GM23338 (cell line): ENCODE results near the gene CNNM1. TPM values are rescaled to one million over a fixed set of nuclear protein-coding genes. Genes with fewer than 3 reads are reported as not detected.

ENCODE experiments used
- ATAC-seq: fragments of 200-7000 bp; cut with Tn5 transposase; 3 replicates; pipeline ENCODE4 v1.9.1; 2020
- DNase-seq: peaks from one replicate; pipeline ENCODE4 v3.0.0-alpha.2; 2015; ENCODE audit warnings: low spot score
- H2AFZ ChIP-seq: fragments of 200-600 bp; sonication (generic); 2 replicates; pipeline ENCODE4 v1.8.0; 2016; ENCODE audit warnings: antibody characterized with exemption, mild to moderate bottlenecking, moderate library complexity
- H3F3A ChIP-seq: fragments of 200-600 bp; sonication (generic); replicated peaks from 2 replicates; pipeline ENCODE4 v1.8.0; 2017; ENCODE audit warnings: antibody characterized with exemption, mixed run types, low read depth
- H3K27ac ChIP-seq: fragments of 200-600 bp; sonication (generic); 2 replicates; pipeline ENCODE4 v1.6.1; 2016; ENCODE audit warnings: low read depth
- H3K27me3 ChIP-seq: fragments of 200-600 bp; sonication (generic); 2 replicates; pipeline ENCODE4 v1.8.0; 2016; ENCODE audit warnings: mild to moderate bottlenecking, mixed run types, moderate library complexity; ENCODE audit not compliant: insufficient read depth
- H3K36me3 ChIP-seq: fragments of 200-600 bp; sonication (generic); 2 replicates; pipeline ENCODE4 v1.8.0; 2016; ENCODE audit warnings: mild to moderate bottlenecking; ENCODE audit not compliant: insufficient read depth
- H3K4me1 ChIP-seq: fragments of 200-600 bp; sonication (generic); 2 replicates; pipeline ENCODE4 v1.8.0; 2016; ENCODE audit warnings: mild to moderate bottlenecking, moderate library complexity; ENCODE audit not compliant: insufficient read depth
- H3K4me2 ChIP-seq: fragments of 200-600 bp; sonication (generic); 2 replicates; pipeline ENCODE4 v1.7.1; 2017; ENCODE audit warnings: mixed run types
- H3K4me3 ChIP-seq: fragments of 200-600 bp; sonication (generic); 2 replicates; pipeline ENCODE4 v1.6.1; 2016; ENCODE audit warnings: mixed run types
- H3K79me2 ChIP-seq: fragments of 200-600 bp; sonication (generic); replicated peaks from 2 replicates; pipeline ENCODE4 v1.8.0; 2017; ENCODE audit warnings: mild to moderate bottlenecking; ENCODE audit not compliant: insufficient read depth
- H3K9me2 ChIP-seq: fragments of 200-600 bp; sonication (generic); 2 replicates; pipeline ENCODE4 v1.8.0; 2017; ENCODE audit not compliant: insufficient read depth
- H4K20me1 ChIP-seq: fragments of 200-600 bp; sonication (generic); replicated peaks from 2 replicates; pipeline ENCODE4 v1.8.0; 2017; ENCODE audit warnings: mild to moderate bottlenecking; ENCODE audit not compliant: insufficient read depth
- H3K27ac Mint-ChIP-seq: 2 replicates; pipeline ENCODE4 v1.8.0; 2020; ENCODE audit warnings: inconsistent platforms, mild to moderate bottlenecking, moderate library complexity, mixed read lengths
- H3K27me3 Mint-ChIP-seq: 3 replicates; pipeline ENCODE4 v1.8.0; 2022; ENCODE audit warnings: low read depth, mild to moderate bottlenecking, moderate library complexity, mixed read lengths, inconsistent platforms; ENCODE audit not compliant: insufficient read depth, poor library complexity
- H3K36me3 Mint-ChIP-seq: 3 replicates; pipeline ENCODE4 v1.8.0; 2021; ENCODE audit warnings: low read depth, mild to moderate bottlenecking, inconsistent platforms, moderate library complexity, mixed read lengths
- H3K4me1 Mint-ChIP-seq: 3 replicates; pipeline ENCODE4 v1.8.0; 2020; ENCODE audit warnings: mild to moderate bottlenecking, inconsistent platforms, mixed read lengths
- H3K4me3 Mint-ChIP-seq: 3 replicates; pipeline ENCODE4 v1.8.0; 2021; ENCODE audit warnings: moderate library complexity, mild to moderate bottlenecking, inconsistent platforms, mixed read lengths
- H3K9me3 Mint-ChIP-seq: 3 replicates; pipeline ENCODE4 v1.8.0; 2020; ENCODE audit warnings: moderate library complexity, mild to moderate bottlenecking, inconsistent platforms, mixed read lengths
- CREB1 ChIP-seq: fragments of 250-450 bp; sonication (Bioruptor Pico); IDR thresholded peaks from 2 replicates; pipeline ENCODE4 v1.5.0; 2020; ENCODE audit warnings: low read depth, mild to moderate bottlenecking, moderate library complexity
- EZH2 ChIP-seq: fragments of 200-600 bp; sonication (generic); IDR thresholded peaks from one replicate; pipeline ENCODE4 v1.8.0; 2017; ENCODE audit warnings: antibody characterized with exemption, mild to moderate bottlenecking, low read depth; ENCODE audit not compliant: unreplicated experiment
- EZH2phosphoT487 ChIP-seq: fragments of 200-600 bp; sonication (generic); IDR thresholded peaks from one replicate; pipeline ENCODE4 v1.8.1; 2018; ENCODE audit warnings: antibody characterized with exemption; ENCODE audit not compliant: unreplicated experiment
- JUNB ChIP-seq: IDR thresholded peaks from one replicate; pipeline ENCODE4 v1.6.1; 2016; ENCODE audit warnings: antibody characterized with exemption; ENCODE audit not compliant: unreplicated experiment
- NANOG ChIP-seq: IDR thresholded peaks from 2 replicates; pipeline ENCODE4 v1.6.1; 2016; ENCODE audit warnings: antibody characterized with exemption, borderline replicate concordance
- STAT1 ChIP-seq: IDR thresholded peaks from one replicate; pipeline ENCODE4 v1.6.1; 2016; ENCODE audit warnings: antibody characterized with exemption; ENCODE audit not compliant: unreplicated experiment
- ZNF114 ChIP-seq: fragments of 250-450 bp; sonication (Bioruptor Pico); IDR thresholded peaks from 2 replicates; pipeline ENCODE4 v1.5.0; 2020; ENCODE audit warnings: mild to moderate bottlenecking, moderate library complexity
- ZNF331 ChIP-seq: fragments of 250-450 bp; sonication (Bioruptor Pico); IDR thresholded peaks from 2 replicates; pipeline ENCODE4 v1.5.0; 2020; ENCODE audit warnings: low read depth, mild to moderate bottlenecking, moderate library complexity
- polyA plus RNA-seq: library from polyadenylated mRNA; unstranded; fragments of >200 nt; fragmentation: Nextera tagmentation; extraction: Ambion mirVana; gene quantifications from 2 replicates; pipeline ENCODE4 v1.2.1, GENCODE V29; 2016
- total RNA-seq: library from RNA; depleted of rRNA; stranded (reverse); fragments of >200 nt; shearing (Covaris generic); gene quantifications from 2 replicates; pipeline ENCODE4 v1.2.3, GENCODE V29; 2014
- TF ChIP-seq, protein P1 (sequence below): fragments of 250-450 bp; sonication (Bioruptor Pico); IDR thresholded peaks from 2 replicates; pipeline ENCODE4 v1.5.0; 2020; ENCODE audit warnings: mild to moderate bottlenecking, moderate library complexity
- TF ChIP-seq, protein P2 (sequence below): IDR thresholded peaks from 2 replicates; pipeline ENCODE4 v1.6.1; 2016; ENCODE audit warnings: antibody characterized with exemption
- TF ChIP-seq, protein P3 (sequence below): IDR thresholded peaks from one replicate; pipeline ENCODE4 v1.6.1; 2018; ENCODE audit warnings: antibody characterized with exemption; ENCODE audit not compliant: unreplicated experiment

The CNNM1 gene
- total and polyA plus RNA-seq, 2 experiments from 2014 or later: 0.52 to 0.90 TPM

DNA sequence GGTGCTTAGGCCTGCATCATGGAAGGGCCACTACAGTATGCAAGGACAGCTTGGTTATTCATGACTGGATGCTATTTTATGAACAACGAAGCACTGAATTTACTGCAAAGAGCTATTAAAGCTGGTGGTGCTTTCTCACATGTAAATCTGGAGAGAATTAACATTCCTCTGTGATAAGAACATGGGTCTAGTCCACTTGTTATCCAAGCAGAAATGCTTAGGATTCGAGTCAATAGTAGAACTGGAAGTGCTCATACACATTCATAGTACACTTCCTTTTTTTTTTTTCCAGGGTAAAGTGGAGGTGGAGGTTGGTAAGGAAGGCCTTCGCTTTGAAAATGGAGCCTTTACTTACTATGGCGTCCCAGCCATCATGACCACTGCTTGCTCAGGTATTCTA, 35.0 kb downstream of the CNNM1 start:
- Histone ChIP-seq H3K27ac (no peak overlapping the region), H3K9me2 (no peaks in the 10 kb centered on the region), H3K36me3 (no peaks in the 10 kb centered on the region), H3K79me2 (no peaks in the 10 kb centered on the region), H2AFZ (no peak overlapping the region), H3K4me2 (no peak overlapping the region), H3F3A (no peaks in the 10 kb centered on the region), H3K27me3 (no peaks in the 10 kb centered on the region), H4K20me1 (no peaks in the 10 kb centered on the region), H3K4me1 (no peaks in the 10 kb centered on the region; the same call in 1 of the 2 replicates), H3K4me3 (no peak overlapping the region)
- peaks cover 6% of the 10 kb centered on the region; the same call in 2 of the 3 replicates for H3K4me1 Mint-ChIP-seq
- no peak overlapping the region for H3K27ac Mint-ChIP-seq
- H3K27me3 Mint-ChIP-seq: peaks cover 1% of the 10 kb centered on the region
- no peaks in the 10 kb centered on the region for H3K9me3 Mint-ChIP-seq
- TF ChIP-seq EZH2 (no peak), JUNB (no peak)
- no peak overlapping the region for H3K4me3 Mint-ChIP-seq
- no peak for DNase-seq
- ATAC-seq: no peak
- H3K36me3 Mint-ChIP-seq: no peaks in the 10 kb centered on the region

DNA sequence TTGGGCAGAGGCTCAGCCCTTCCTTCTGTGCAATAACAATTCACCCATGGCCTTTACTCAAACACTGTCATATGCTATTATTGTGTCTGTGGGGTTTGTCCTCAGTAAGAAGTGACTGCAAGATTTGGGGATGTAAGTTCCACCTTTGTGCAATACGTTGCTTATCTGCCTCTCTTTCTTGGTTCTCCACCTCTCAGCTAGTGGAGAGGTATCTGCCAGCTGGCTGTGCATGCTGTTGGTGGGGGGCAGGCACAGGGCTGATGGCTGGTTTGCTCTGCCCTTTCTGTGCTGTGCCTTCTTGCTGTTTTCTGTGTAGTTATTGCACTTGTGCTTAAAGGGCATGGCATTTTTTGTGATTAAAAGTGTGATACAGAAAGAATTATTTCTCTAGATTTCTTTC, 36.2 kb downstream of the CNNM1 start:
- no peak overlapping the region for H3K4me3 Mint-ChIP-seq
- H3K36me3 Mint-ChIP-seq: no peaks in the 10 kb centered on the region
- Histone ChIP-seq H3K79me2 (no peaks in the 10 kb centered on the region), H3K27ac (no peak overlapping the region), H4K20me1 (no peaks in the 10 kb centered on the region), H3K9me2 (no peaks in the 10 kb centered on the region), H2AFZ (no peak overlapping the region), H3K4me2 (no peak overlapping the region), H3K4me1 (no peaks in the 10 kb centered on the region), H3K27me3 (no peaks in the 10 kb centered on the region), H3K36me3 (no peaks in the 10 kb centered on the region), H3K4me3 (no peak overlapping the region), H3F3A (no peaks in the 10 kb centered on the region)
- H3K4me1 Mint-ChIP-seq: peaks cover 4% of the 10 kb centered on the region; the same call in 1 of the 3 replicates
- DNase-seq: no peak
- no peak for ATAC-seq
- no peak overlapping the region for H3K27ac Mint-ChIP-seq
- no peaks in the 10 kb centered on the region for H3K9me3 Mint-ChIP-seq
- H3K27me3 Mint-ChIP-seq: peaks cover 1% of the 10 kb centered on the region
- TF ChIP-seq, protein P1, sequence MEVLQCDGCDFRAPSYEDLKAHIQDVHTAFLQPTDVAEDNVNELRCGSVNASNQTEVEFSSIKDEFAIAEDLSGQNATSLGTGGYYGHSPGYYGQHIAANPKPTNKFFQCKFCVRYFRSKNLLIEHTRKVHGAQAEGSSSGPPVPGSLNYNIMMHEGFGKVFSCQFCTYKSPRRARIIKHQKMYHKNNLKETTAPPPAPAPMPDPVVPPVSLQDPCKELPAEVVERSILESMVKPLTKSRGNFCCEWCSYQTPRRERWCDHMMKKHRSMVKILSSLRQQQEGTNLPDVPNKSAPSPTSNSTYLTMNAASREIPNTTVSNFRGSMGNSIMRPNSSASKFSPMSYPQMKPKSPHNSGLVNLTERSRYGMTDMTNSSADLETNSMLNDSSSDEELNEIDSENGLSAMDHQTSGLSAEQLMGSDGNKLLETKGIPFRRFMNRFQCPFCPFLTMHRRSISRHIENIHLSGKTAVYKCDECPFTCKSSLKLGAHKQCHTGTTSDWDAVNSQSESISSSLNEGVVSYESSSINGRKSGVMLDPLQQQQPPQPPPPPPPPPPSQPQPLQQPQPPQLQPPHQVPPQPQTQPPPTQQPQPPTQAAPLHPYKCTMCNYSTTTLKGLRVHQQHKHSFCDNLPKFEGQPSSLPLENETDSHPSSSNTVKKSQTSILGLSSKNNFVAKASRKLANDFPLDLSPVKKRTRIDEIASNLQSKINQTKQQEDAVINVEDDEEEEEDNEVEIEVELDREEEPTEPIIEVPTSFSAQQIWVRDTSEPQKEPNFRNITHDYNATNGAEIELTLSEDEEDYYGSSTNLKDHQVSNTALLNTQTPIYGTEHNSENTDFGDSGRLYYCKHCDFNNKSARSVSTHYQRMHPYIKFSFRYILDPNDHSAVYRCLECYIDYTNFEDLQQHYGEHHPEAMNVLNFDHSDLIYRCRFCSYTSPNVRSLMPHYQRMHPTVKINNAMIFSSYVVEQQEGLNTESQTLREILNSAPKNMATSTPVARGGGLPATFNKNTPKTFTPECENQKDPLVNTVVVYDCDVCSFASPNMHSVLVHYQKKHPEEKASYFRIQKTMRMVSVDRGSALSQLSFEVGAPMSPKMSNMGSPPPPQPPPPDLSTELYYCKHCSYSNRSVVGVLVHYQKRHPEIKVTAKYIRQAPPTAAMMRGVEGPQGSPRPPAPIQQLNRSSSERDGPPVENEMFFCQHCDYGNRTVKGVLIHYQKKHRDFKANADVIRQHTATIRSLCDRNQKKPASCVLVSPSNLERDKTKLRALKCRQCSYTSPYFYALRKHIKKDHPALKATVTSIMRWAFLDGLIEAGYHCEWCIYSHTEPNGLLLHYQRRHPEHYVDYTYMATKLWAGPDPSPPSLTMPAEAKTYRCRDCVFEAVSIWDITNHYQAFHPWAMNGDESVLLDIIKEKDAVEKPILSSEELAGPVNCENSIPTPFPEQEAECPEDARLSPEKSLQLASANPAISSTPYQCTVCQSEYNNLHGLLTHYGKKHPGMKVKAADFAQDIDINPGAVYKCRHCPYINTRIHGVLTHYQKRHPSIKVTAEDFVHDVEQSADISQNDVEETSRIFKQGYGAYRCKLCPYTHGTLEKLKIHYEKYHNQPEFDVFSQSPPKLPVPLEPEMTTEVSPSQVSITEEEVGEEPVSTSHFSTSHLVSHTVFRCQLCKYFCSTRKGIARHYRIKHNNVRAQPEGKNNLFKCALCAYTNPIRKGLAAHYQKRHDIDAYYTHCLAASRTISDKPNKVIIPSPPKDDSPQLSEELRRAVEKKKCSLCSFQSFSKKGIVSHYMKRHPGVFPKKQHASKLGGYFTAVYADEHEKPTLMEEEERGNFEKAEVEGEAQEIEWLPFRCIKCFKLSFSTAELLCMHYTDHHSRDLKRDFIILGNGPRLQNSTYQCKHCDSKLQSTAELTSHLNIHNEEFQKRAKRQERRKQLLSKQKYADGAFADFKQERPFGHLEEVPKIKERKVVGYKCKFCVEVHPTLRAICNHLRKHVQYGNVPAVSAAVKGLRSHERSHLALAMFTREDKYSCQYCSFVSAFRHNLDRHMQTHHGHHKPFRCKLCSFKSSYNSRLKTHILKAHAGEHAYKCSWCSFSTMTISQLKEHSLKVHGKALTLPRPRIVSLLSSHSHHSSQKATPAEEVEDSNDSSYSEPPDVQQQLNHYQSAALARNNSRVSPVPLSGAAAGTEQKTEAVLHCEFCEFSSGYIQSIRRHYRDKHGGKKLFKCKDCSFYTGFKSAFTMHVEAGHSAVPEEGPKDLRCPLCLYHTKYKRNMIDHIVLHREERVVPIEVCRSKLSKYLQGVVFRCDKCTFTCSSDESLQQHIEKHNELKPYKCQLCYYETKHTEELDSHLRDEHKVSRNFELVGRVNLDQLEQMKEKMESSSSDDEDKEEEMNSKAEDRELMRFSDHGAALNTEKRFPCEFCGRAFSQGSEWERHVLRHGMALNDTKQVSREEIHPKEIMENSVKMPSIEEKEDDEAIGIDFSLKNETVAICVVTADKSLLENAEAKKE (CRISPR knock-in tag): no peak
- TF ChIP-seq, protein P2, sequence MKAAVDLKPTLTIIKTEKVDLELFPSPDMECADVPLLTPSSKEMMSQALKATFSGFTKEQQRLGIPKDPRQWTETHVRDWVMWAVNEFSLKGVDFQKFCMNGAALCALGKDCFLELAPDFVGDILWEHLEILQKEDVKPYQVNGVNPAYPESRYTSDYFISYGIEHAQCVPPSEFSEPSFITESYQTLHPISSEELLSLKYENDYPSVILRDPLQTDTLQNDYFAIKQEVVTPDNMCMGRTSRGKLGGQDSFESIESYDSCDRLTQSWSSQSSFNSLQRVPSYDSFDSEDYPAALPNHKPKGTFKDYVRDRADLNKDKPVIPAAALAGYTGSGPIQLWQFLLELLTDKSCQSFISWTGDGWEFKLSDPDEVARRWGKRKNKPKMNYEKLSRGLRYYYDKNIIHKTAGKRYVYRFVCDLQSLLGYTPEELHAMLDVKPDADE: no peak
- TF ChIP-seq EZH2phosphoT487 (no peak), CREB1 (CRISPR knock-in tag) (no peak), ZNF331 (CRISPR knock-in tag) (no peak), ZNF114 (CRISPR knock-in tag) (no peak), NANOG (no peak), JUNB (no peak), STAT1 (no peak)
- TF ChIP-seq, protein P3, sequence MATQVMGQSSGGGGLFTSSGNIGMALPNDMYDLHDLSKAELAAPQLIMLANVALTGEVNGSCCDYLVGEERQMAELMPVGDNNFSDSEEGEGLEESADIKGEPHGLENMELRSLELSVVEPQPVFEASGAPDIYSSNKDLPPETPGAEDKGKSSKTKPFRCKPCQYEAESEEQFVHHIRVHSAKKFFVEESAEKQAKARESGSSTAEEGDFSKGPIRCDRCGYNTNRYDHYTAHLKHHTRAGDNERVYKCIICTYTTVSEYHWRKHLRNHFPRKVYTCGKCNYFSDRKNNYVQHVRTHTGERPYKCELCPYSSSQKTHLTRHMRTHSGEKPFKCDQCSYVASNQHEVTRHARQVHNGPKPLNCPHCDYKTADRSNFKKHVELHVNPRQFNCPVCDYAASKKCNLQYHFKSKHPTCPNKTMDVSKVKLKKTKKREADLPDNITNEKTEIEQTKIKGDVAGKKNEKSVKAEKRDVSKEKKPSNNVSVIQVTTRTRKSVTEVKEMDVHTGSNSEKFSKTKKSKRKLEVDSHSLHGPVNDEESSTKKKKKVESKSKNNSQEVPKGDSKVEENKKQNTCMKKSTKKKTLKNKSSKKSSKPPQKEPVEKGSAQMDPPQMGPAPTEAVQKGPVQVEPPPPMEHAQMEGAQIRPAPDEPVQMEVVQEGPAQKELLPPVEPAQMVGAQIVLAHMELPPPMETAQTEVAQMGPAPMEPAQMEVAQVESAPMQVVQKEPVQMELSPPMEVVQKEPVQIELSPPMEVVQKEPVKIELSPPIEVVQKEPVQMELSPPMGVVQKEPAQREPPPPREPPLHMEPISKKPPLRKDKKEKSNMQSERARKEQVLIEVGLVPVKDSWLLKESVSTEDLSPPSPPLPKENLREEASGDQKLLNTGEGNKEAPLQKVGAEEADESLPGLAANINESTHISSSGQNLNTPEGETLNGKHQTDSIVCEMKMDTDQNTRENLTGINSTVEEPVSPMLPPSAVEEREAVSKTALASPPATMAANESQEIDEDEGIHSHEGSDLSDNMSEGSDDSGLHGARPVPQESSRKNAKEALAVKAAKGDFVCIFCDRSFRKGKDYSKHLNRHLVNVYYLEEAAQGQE: no peak
